Osteocyte (in vitro differentiated cells): ENCODE data around the gene TAF4. TPM values are rescaled to one million over a fixed set of nuclear protein-coding genes. Genes with fewer than 3 reads are reported as not detected.

Experiments used
- DNase-seq: peaks from one replicate; pipeline ENCODE4 v3.0.0; 2021; ENCODE audit warnings: mixed read lengths; ENCODE audit not compliant: unreplicated experiment; ENCODE audit errors: extremely low spot score
- H3K27ac Mint-ChIP-seq: one replicate; pipeline ENCODE4 v1.8.0; 2021; ENCODE audit warnings: mild to moderate bottlenecking, mixed read lengths; ENCODE audit not compliant: unreplicated experiment
- H3K27me3 Mint-ChIP-seq: one replicate; pipeline ENCODE4 v1.8.0; 2021; ENCODE audit warnings: mixed read lengths; ENCODE audit not compliant: unreplicated experiment
- H3K36me3 Mint-ChIP-seq: one replicate; pipeline ENCODE4 v1.8.0; 2021; ENCODE audit warnings: mixed read lengths; ENCODE audit not compliant: unreplicated experiment
- H3K4me1 Mint-ChIP-seq: one replicate; pipeline ENCODE4 v1.8.0; 2021; ENCODE audit warnings: mixed read lengths; ENCODE audit not compliant: unreplicated experiment
- H3K4me3 Mint-ChIP-seq: one replicate; pipeline ENCODE4 v1.8.0; 2021; ENCODE audit warnings: mild to moderate bottlenecking, moderate library complexity, mixed read lengths; ENCODE audit not compliant: unreplicated experiment
- H3K9me3 Mint-ChIP-seq: one replicate; pipeline ENCODE4 v1.8.0; 2021; ENCODE audit warnings: mixed read lengths; ENCODE audit not compliant: unreplicated experiment
- CTCF ChIP-seq: fragments of 200-600 bp; sonication (generic); IDR thresholded peaks from 2 replicates; pipeline ENCODE4 v1.5.0; 2021; ENCODE audit warnings: antibody characterized with exemption, mild to moderate bottlenecking, moderate library complexity
- total RNA-seq: library from RNA; stranded (reverse); gene quantifications from 2 replicates; pipeline ENCODE4 v1.2.1, GENCODE V29; 2021

Gene TAF4
- total RNA-seq, 1 donor from 2014 or later = 22.8 TPM

- Mint-ChIP-seq H3K4me3 (no peak overlapping the region), H3K27me3 (no peaks in the 10 kb centered on the region), H3K9me3 (no peaks in the 10 kb centered on the region), H3K27ac (no peak overlapping the region), H3K36me3 (no peaks in the 10 kb centered on the region), H3K4me1 (no peaks in the 10 kb centered on the region)
- no peak for TF ChIP-seq CTCF
- no peak for DNase-seq
Observed at GRCh38 chr20:61935926-61936700, 129.6 kb downstream of the TAF4 start.

- DNase-seq = no peak
- H3K9me3 Mint-ChIP-seq = no peaks in the 10 kb centered on the region
- no peak overlapping the region for H3K27ac Mint-ChIP-seq
- no peak overlapping the region for H3K4me3 Mint-ChIP-seq
- no peaks in the 10 kb centered on the region for H3K36me3 Mint-ChIP-seq
- no peak for TF ChIP-seq CTCF
- no peaks in the 10 kb centered on the region for H3K4me1 Mint-ChIP-seq
- H3K27me3 Mint-ChIP-seq = no peaks in the 10 kb centered on the region
Observed at GRCh38 chr20:61934716-61935530, 130.8 kb downstream of the TAF4 start.

- no peak for DNase-seq
- Mint-ChIP-seq H3K4me3 (no peak overlapping the region), H3K36me3 (no peaks in the 10 kb centered on the region), H3K27ac (no peak overlapping the region), H3K9me3 (no peaks in the 10 kb centered on the region), H3K4me1 (no peaks in the 10 kb centered on the region), H3K27me3 (no peaks in the 10 kb centered on the region)
- no peak for TF ChIP-seq CTCF
Observed at GRCh38 chr20:61933951-61934715, 131.5 kb downstream of the TAF4 start.

- H3K9me3 Mint-ChIP-seq = no peaks in the 10 kb centered on the region
- H3K4me3 Mint-ChIP-seq = no peak overlapping the region
- DNase-seq = no peak
- H3K36me3 Mint-ChIP-seq = no peaks in the 10 kb centered on the region
- H3K27ac Mint-ChIP-seq = no peak overlapping the region
- no peaks in the 10 kb centered on the region for H3K27me3 Mint-ChIP-seq
- H3K4me1 Mint-ChIP-seq = no peaks in the 10 kb centered on the region
- TF ChIP-seq CTCF = no peak
Observed at GRCh38 chr20:61933481-61933950, 132.2 kb downstream of the TAF4 start.
